Fibroblast of skin of right biceps (primary cell): ENCODE results near the gene KCNK18.

ENCODE experiments used
- DNase-seq: peaks from one replicate; pipeline ENCODE4 v3.0.0-alpha.2; 2013

Gene KCNK18

DNA sequence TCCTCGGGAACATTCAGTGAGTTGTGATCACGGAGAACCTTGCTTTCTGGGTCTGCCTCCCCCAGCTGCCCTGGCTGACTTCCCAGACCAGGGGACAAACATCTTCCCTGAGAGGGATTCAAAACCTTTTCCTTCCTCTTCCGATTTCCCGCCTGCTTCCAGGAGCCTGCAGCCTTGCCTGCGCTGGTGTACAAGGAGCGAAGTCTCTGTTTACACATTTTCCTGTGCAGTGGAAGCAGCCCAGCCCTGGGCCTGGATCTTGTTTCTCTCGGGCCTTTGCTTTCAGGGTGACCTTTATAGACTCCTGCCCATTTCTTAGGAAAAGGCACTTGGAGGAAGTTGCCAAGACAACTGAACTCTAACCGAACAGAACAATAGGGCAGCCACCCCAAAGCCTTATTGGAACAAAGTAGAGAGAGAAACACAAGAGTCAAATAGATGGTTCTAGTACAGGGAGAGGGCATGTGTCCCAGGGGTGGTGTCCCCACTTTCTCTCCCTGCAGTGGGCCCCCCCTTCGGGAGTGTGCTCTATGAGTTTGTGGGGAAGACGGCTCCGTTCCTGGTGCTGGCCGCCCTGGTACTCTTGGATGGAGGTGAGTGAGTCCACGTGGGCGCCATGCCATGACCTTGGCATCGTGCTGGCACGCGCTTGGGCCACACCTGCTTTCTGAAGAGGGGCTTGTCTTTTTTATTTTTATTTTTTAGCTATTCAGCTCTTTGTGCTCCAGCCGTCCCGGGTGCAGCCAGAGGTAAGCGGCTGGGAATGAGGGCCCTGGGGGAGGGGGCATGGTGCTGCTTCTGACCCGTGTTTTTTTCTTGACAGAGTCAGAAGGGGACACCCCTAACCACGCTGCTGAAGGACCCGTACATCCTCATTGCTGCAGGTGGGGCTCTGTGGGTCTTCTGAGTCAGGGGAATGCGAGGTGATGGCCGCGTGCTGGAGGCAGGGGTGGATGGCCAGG is 57.8 kb downstream of the KCNK18 start:
- no peak for DNase-seq

DNA sequence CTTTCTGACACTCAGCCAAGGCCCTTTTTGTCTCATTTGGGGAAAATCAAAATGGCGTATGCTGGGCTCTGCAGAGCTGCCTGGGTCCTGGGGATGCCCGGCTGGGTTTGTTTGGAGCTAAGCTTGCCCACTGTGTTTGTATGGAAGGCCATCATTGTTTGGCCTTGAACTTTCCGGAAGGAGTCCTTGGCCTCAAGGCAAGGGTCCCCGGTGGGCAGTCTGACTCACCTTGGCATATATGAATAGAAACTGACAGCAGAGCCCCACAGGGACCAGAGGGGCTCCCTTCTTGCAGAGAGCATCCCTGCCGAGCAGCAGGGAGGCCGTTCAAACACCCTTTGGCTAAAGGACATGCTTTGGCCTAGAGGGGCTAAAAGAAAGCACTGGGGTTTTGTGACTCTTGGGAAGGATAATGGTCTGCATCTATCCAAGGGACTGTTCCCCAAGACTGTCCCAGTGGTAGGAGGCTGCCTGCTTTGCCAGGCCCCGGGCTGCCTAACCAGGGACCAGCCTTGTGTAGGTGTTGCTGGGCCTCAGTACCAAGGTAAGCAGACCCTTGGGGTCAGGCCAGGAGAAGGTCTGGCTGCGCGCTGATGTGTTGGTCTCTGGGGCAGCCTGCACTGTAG is 58.7 kb downstream of the KCNK18 start:
- DNase-seq, result no peak

DNA sequence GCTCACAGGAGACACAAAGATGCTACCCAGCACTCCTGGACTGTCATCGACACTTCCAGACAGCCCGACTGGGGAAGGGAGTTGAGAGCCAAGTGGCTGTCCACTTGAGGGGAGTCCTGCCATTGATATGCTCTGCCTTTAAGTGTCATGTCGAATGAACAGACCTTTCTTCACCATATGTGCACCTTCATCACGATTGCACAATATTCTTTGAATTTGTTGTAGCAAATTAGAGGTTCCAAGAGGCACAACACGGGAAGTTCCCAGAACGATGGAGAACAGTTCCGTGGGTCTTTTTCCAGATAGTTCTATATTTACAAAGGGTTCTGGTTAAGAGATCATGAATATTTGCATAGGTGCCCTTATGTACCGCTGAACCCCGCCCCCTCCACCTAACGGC is 59.6 kb downstream of the KCNK18 start:
- DNase-seq, result no peak

DNA sequence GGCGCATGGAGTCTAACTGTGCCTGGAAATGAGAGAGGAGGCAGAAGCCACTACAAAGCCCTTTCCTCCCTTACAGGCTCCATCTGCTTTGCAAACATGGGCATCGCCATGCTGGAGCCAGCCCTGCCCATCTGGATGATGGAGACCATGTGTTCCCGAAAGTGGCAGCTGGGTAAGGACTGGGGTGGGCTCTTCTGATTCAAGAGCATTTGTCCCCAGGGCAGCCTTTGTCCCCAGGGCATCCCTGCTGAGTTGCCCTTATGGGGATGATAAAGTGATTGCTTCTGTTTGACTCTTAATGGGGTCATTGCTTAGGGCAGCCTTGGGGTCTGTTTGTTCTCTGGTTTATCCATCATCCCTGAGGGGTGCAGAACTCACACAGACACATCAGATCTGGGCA is 60.4 kb downstream of the KCNK18 start:
- DNase-seq, result no peak

DNA sequence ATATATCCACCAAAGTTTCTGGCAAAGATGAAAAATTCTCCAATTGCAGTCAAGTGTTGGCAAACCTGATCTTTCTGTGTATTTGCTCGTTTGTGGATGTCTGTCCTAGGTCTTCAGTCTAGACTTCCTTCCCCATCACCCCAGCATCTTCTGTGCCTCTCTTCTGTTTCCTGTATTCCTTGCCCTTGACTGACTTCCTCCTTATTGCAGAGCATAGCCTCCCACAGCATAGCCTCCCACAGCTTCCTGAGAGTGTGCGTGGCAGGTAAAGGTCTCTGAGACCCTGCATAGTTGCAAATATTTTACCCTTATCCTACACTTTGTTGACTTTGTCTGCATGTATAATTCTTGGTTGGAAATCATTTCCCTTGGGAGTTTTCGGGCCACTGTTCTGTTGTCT is 62.0 kb downstream of the KCNK18 start:
- DNase-seq, result no peak
